Liver (tissue), 9 donors: Measurements from ENCODE around the gene FBLN1. TPM values are rescaled to one million over a fixed set of nuclear protein-coding genes. Genes with fewer than 3 reads are reported as not detected.
"Not testable (repeated sequence)": the region's sequence is repeated elsewhere in the genome, so short reads cannot be mapped to it uniquely, and the experiment has no call there.

Experiments used
- DNase-seq: peaks from one replicate; pipeline ENCODE4 v3.0.0-alpha.2; 2017; ENCODE audit warnings: low spot score
- H3K27ac ChIP-seq, 2 donors: one replicate each; pipeline ENCODE4 v1.7.0; 2013; ENCODE audit warnings: inconsistent platforms in 2 of 2, low read length in 2 of 2, control low read depth in 1 of 2, low read depth in 1 of 2, mild to moderate bottlenecking in 1 of 2
- H3K27me3 ChIP-seq, 4 donors: one replicate each; pipeline versions ENCODE4 v1.6.1 to v1.7.0; 2013; ENCODE audit warnings: low read length in 3 of 4, inconsistent platforms in 1 of 4, mild to moderate bottlenecking in 1 of 4, moderate library complexity in 1 of 4; ENCODE audit not compliant: control insufficient read depth in 4 of 4, insufficient read depth in 4 of 4
- H3K36me3 ChIP-seq, 4 donors: one replicate each; pipeline versions ENCODE4 v1.6.1 to v1.7.0; 2013; ENCODE audit warnings: low read length in 3 of 4, mild to moderate bottlenecking in 3 of 4, low read depth in 1 of 4, moderate library complexity in 1 of 4; ENCODE audit not compliant: control insufficient read depth in 4 of 4, insufficient read depth in 3 of 4
- H3K4me1 ChIP-seq, 4 donors: one replicate each; pipeline versions ENCODE4 v1.6.1 to v1.7.0; 2013; ENCODE audit warnings: low read length in 3 of 4, mild to moderate bottlenecking in 3 of 4, moderate library complexity in 1 of 4; ENCODE audit not compliant: control insufficient read depth in 4 of 4, insufficient read depth in 4 of 4
- H3K4me3 ChIP-seq, 3 donors: one replicate each; pipeline versions ENCODE4 v1.6.1 to v1.7.0; 2013; ENCODE audit warnings: low read length in 3 of 3, control low read depth in 1 of 3, low read depth in 1 of 3, mild to moderate bottlenecking in 1 of 3
- H3K9ac ChIP-seq, 2 donors: one replicate each; pipeline ENCODE4 v1.7.0; 2013; ENCODE audit warnings: low read length in 2 of 2, mild to moderate bottlenecking in 2 of 2, moderate library complexity in 2 of 2, control low read depth in 1 of 2, low read depth in 1 of 2
- H3K9me3 ChIP-seq, 4 donors: one replicate each; pipeline versions ENCODE4 v1.6.1 to v1.7.0; 2013; ENCODE audit warnings: low read length in 3 of 4; ENCODE audit not compliant: control insufficient read depth in 4 of 4
- ATF3 ChIP-seq: IDR thresholded peaks from 2 replicates; pipeline ENCODE4 v1.6.1; 2016; ENCODE audit warnings: antibody characterized with exemption
- CTCF ChIP-seq: fragments of 150-350 bp; IDR thresholded peaks from 2 replicates; pipeline ENCODE4 v1.5.1; 2017; ENCODE audit warnings: improper control_type of control experiment, low read depth, low read length; ENCODE audit not compliant: missing input control
- EGR1 ChIP-seq, 2 donors: IDR thresholded peaks; 2 replicates each; pipeline ENCODE4 v1.6.1; 2016 to 2018; ENCODE audit warnings: antibody characterized with exemption in 2 of 2, low read depth in 2 of 2
- FOXA1 ChIP-seq: IDR thresholded peaks from 2 replicates; pipeline ENCODE4 v1.6.1; 2016; ENCODE audit warnings: antibody characterized with exemption
- FOXA2 ChIP-seq: IDR thresholded peaks from 2 replicates; pipeline ENCODE4 v1.6.1; 2016; ENCODE audit warnings: antibody characterized with exemption
- GABPA ChIP-seq, 2 donors: IDR thresholded peaks in 1 of 2; conservative IDR thresholded peaks in 1 of 2; 2 replicates each; pipeline ENCODE4 v1.6.1; 2016; ENCODE audit warnings: antibody characterized with exemption in 2 of 2, mild to moderate bottlenecking in 1 of 2, moderate library complexity in 1 of 2
- HNF4A ChIP-seq, 2 donors: conservative IDR thresholded peaks; 2 replicates each; pipeline ENCODE4 v1.6.1; 2016; ENCODE audit warnings: antibody characterized with exemption in 2 of 2, mild to moderate bottlenecking in 2 of 2
- HNF4G ChIP-seq: IDR thresholded peaks from 2 replicates; pipeline ENCODE4 v1.6.1; 2016; ENCODE audit warnings: antibody characterized with exemption
- JUND ChIP-seq, 2 donors: IDR thresholded peaks; 2 replicates each; pipeline ENCODE4 v1.6.1; 2016; ENCODE audit warnings: antibody characterized with exemption in 2 of 2
- MAX ChIP-seq: IDR thresholded peaks from 2 replicates; pipeline ENCODE4 v1.6.1; 2016; ENCODE audit warnings: antibody characterized with exemption
- NR2F2 ChIP-seq: IDR thresholded peaks from 2 replicates; pipeline ENCODE4 v1.6.1; 2016; ENCODE audit warnings: antibody characterized with exemption
- RAD21 ChIP-seq, 2 donors: IDR thresholded peaks; 2 replicates each; pipeline ENCODE4 v1.6.1; 2016; ENCODE audit warnings: antibody characterized with exemption in 2 of 2, mild to moderate bottlenecking in 2 of 2
- RXRA ChIP-seq, 2 donors: IDR thresholded peaks; 2 replicates each; pipeline ENCODE4 v1.6.1; 2017 to 2018; ENCODE audit warnings: antibody characterized with exemption in 2 of 2, mild to moderate bottlenecking in 1 of 2
- SP1 ChIP-seq: IDR thresholded peaks from 2 replicates; pipeline ENCODE4 v1.6.1; 2018; ENCODE audit warnings: antibody characterized with exemption, mild to moderate bottlenecking
- TAF1 ChIP-seq: conservative IDR thresholded peaks from 2 replicates; pipeline ENCODE4 v1.6.1; 2016; ENCODE audit warnings: antibody characterized with exemption, mild to moderate bottlenecking
- YY1 ChIP-seq: IDR thresholded peaks from 2 replicates; pipeline ENCODE4 v1.6.1; 2016; ENCODE audit warnings: antibody characterized with exemption, mild to moderate bottlenecking
- ZBTB33 ChIP-seq: IDR thresholded peaks from 2 replicates; pipeline ENCODE4 v1.6.1; 2016; ENCODE audit warnings: antibody characterized with exemption
- WGBS: extraction: QIAGEN DNeasy Blood & Tissue Kit; methylation state at CpG from one replicate; pipeline ENCODE4 v1.1.7; 2013; 5-methylcytosine and 5-hydroxymethylcytosine counted together
- polyA plus RNA-seq, 2 donors: library from polyadenylated mRNA; stranded (reverse) in 1 of 2; unstranded in 1 of 2; fragments of 200-250 nt in 1 of 2; fragments of >200 nt in 1 of 2; fragmentation: Nextera tagmentation in 1 of 2; extraction: Ambion mirVana in 1 of 2; gene quantifications; one replicate each; pipeline versions ENCODE4 v1.2.1 to v1.2.3, GENCODE V29; 2013 to 2015
- total RNA-seq, 2 donors: library from RNA; depleted of rRNA; stranded (reverse); fragments of >200 nt; gene quantifications; one replicate each; pipeline ENCODE4 v1.2.3, GENCODE V29; 2014
- donor health status: healthy.
- donor health status: healthy.
- donor health status: healthy.
- donor health status: healthy.
- donor health status: healthy.

FBLN1 gene
- total and polyA plus RNA-seq, 4 donors: 2.2 to 9.3 (median 6.3) TPM

GRCh38 chr22:45542001-45542520, 39.4 kb downstream of the FBLN1 start:
- Histone ChIP-seq H3K36me3 (no peaks in the 10 kb centered on the region), H3K27me3 (no peaks in the 10 kb centered on the region), H3K27ac (no peak overlapping the region), H3K9me3 (no peaks in the 10 kb centered on the region), H3K4me3 (no peak overlapping the region), H3K4me1 (no peaks in the 10 kb centered on the region), H3K9ac (no peak overlapping the region)
- 89% methylated on average over 19 of the region's 19 CpGs for WGBS
- no peak for TF ChIP-seq MAX
- no peak for TF ChIP-seq HNF4A (conservative IDR thresholded peaks at IDR 0.05)
- no peak for TF ChIP-seq SP1
- TF ChIP-seq HNF4G: no peak
- no peak for TF ChIP-seq CTCF
- no peak for TF ChIP-seq ZBTB33
- TF ChIP-seq TAF1: no peak
- TF ChIP-seq FOXA2: no peak
- no peak for TF ChIP-seq NR2F2
- TF ChIP-seq RXRA (IDR thresholded peaks at IDR 0.05): no peak
- no peak for DNase-seq

- H3K9ac ChIP-seq, H3K4me1 ChIP-seq, H3K9me3 ChIP-seq, H3K27me3 ChIP-seq, H3K27ac ChIP-seq, H3K4me3 ChIP-seq, DNase-seq, H3K36me3 ChIP-seq: not testable (repeated sequence)
- WGBS: 92% methylated on average over 13 of the region's 13 CpGs
Observed at GRCh38 chr22:45542736-45543135, 40.1 kb downstream of the FBLN1 start.

GRCh38 chr22:45543243-45543642, 40.6 kb downstream of the FBLN1 start:
- Histone ChIP-seq H3K36me3 (no peaks in the 10 kb centered on the region), H3K4me1 (no peaks in the 10 kb centered on the region), H3K9me3 (no peaks in the 10 kb centered on the region), H3K4me3 (no peak overlapping the region), H3K27ac (no peak overlapping the region), H3K9ac (no peak overlapping the region), H3K27me3 (no peaks in the 10 kb centered on the region)
- DNase-seq: no peak
- 94% methylated on average over 13 of the region's 13 CpGs for WGBS
- TF ChIP-seq JUND (IDR thresholded peaks at IDR 0.05) (no peak), HNF4A (conservative IDR thresholded peaks at IDR 0.05) (no peak), FOXA2 (no peak), EGR1 (IDR thresholded peaks at IDR 0.05; ENCODE audit: low read depth in 2 of 2) (no peak), ATF3 (no peak), YY1 (no peak), FOXA1 (no peak), RAD21 (IDR thresholded peaks at IDR 0.05) (no peak), RXRA (IDR thresholded peaks at IDR 0.05) (no peak), GABPA (IDR thresholded peaks at IDR 0.05 in 1 of 2, conservative IDR thresholded peaks at IDR 0.05 in 1 of 2) (no peak), ZBTB33 (no peak), NR2F2 (no peak), HNF4G (no peak), CTCF (no peak), MAX (no peak), TAF1 (no peak), SP1 (no peak)
